ENCODE measurements around the gene MADD.
A peak's percentile ranks its signal among the peaks of the same experiment; 100 is the strongest.

The MADD gene

DNA sequence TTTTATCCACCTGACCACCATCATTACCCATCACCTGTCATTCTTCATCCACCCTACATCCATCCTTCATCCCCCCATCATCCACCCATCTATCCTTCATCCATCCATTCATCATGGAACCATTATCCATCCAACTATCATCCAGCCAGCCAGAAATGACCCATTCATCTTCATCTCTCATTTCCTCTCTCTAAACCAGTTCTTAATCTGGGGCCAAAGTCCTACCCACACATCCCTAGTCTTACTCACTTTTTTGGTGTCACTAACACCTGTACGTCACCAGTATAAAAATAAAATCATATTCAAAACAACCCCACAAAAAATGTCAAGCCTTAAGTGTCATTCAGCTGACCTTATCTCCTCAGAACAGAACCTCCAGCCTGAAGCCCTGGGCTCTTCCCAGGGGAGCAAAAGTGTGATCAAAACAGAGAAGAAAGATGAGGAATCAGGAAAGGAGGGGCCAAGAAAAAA is 96.1 kb downstream of the MADD start:
- TF ChIP-seq, protein P1, sequence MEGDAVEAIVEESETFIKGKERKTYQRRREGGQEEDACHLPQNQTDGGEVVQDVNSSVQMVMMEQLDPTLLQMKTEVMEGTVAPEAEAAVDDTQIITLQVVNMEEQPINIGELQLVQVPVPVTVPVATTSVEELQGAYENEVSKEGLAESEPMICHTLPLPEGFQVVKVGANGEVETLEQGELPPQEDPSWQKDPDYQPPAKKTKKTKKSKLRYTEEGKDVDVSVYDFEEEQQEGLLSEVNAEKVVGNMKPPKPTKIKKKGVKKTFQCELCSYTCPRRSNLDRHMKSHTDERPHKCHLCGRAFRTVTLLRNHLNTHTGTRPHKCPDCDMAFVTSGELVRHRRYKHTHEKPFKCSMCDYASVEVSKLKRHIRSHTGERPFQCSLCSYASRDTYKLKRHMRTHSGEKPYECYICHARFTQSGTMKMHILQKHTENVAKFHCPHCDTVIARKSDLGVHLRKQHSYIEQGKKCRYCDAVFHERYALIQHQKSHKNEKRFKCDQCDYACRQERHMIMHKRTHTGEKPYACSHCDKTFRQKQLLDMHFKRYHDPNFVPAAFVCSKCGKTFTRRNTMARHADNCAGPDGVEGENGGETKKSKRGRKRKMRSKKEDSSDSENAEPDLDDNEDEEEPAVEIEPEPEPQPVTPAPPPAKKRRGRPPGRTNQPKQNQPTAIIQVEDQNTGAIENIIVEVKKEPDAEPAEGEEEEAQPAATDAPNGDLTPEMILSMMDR (IDR thresholded peaks at IDR 0.05; ENCODE audit: control insufficient read depth, insufficient read depth, low read depth, low read length, missing control alignments) = no peak
- DNase-seq (ENCODE audit: low read depth) = no peak
- no peak overlapping the region for H3K4me3 ChIP-seq (ENCODE audit: control insufficient read depth, low read depth, low read length)

DNA sequence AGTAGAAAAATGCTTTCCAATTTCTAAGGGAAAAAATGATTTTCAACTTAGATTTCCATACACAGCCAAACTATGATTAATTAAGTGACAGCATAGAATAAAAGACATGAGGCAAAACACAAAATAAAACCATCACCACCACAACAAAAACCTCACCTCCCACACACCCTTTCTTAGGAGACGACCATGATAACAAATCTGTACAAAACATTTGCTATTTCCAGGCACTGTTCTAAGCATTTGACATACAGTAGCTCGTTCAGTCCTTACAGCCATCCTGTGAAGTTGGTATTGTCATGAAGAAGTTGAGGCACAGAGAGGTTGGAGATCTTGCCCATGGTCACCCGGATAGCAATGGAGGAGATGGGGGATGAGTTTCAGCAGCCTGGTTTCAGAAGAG is 99.7 kb downstream of the MADD start:
- TF ChIP-seq, protein P1 (IDR thresholded peaks at IDR 0.05; ENCODE audit: control insufficient read depth, insufficient read depth, low read depth, low read length, missing control alignments) = no peak
- no peak for DNase-seq (ENCODE audit: low read depth)
- no peak overlapping the region for H3K4me3 ChIP-seq (ENCODE audit: control insufficient read depth, low read depth, low read length)

DNA sequence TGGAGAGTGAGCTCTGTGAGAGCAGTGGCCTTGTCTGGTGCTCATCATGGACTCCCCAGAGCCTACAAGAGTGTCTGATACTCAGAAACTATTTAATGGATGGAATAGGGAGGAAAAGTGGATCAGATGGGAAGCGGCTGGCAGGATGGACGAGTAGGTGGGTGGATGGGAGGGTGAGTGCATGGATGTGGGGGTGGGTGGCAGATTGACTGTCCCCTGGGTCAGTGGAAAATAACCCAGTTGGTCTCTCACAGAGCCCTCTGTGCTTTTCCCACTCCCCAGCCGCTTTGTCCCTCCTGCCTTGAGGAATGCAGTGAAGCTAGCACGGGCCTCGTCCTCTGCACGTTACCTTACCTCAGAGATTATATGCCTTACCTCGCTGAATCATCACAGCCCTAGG is 102.5 kb downstream of the MADD start:
- DNase-seq (ENCODE audit: low read depth) = no peak
- TF ChIP-seq, protein P1 (IDR thresholded peaks at IDR 0.05; ENCODE audit: control insufficient read depth, insufficient read depth, low read depth, low read length, missing control alignments) = no peak
- H3K4me3 ChIP-seq (ENCODE audit: control insufficient read depth, low read depth, low read length) = no peak overlapping the region

GRCh38 chr11:47373876-47374719 is 104.2 kb downstream of the MADD start:
- no peak for DNase-seq (ENCODE audit: low read depth)
- TF ChIP-seq, protein P1 (IDR thresholded peaks at IDR 0.05; ENCODE audit: control insufficient read depth, insufficient read depth, low read depth, low read length, missing control alignments) = peak; percentile 97
- no peak overlapping the region for H3K4me3 ChIP-seq (ENCODE audit: control insufficient read depth, low read depth, low read length)

GRCh38 chr11:47374720-47375019 is 104.7 kb downstream of the MADD start:
- H3K4me3 ChIP-seq (ENCODE audit: control insufficient read depth, low read depth, low read length) = no peak overlapping the region
- TF ChIP-seq, protein P1 (IDR thresholded peaks at IDR 0.05; ENCODE audit: control insufficient read depth, insufficient read depth, low read depth, low read length, missing control alignments) = no peak
- no peak for DNase-seq (ENCODE audit: low read depth)

DNA sequence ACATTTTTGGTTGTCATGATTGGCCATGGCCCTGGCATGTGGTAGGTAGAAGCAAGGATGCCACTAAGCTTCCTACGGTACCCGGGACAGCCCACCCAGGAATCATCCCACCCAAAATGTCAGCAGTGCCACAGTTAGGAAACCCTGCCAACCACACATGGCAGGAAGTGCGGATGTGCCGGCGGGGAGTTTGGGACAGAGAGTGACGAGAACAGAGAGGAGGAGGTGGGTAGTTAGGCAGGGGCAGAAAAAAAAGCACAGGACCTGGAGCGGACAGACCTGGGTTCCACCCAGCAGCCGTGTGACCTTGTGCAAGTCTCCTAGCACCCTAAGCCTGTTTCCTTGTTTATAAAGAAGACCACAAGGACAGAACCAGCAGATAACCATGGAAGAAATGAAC is 105.1 kb downstream of the MADD start:
- H3K4me3 ChIP-seq (ENCODE audit: control insufficient read depth, low read depth, low read length) = no peak overlapping the region
- no peak for DNase-seq (ENCODE audit: low read depth)
- TF ChIP-seq, protein P1 (IDR thresholded peaks at IDR 0.05; ENCODE audit: control insufficient read depth, insufficient read depth, low read depth, low read length, missing control alignments) = no peak
